MM.1S (cell line): ENCODE results near the gene MAML3.

Experiments used
- DNase-seq: peaks from one replicate; pipeline ENCODE4 v3.0.0-alpha.2; 2015
- H2AFZ ChIP-seq: fragments of 300-600 bp; sonication (generic); 2 replicates; pipeline ENCODE4 v1.6.0; 2016; ENCODE audit warnings: antibody characterized with exemption, low read length
- H3F3A ChIP-seq: fragments of 300-600 bp; sonication (generic); 2 replicates; pipeline ENCODE4 v1.6.1; 2016; ENCODE audit warnings: mild to moderate bottlenecking, antibody characterized with exemption, low read length, moderate library complexity, mixed read lengths; ENCODE audit not compliant: insufficient read depth
- H3K27ac ChIP-seq: fragments of 300-600 bp; sonication (generic); 2 replicates; pipeline ENCODE4 v1.5.1; 2016; ENCODE audit warnings: mild to moderate bottlenecking, low read length
- H3K27me3 ChIP-seq: fragments of 300-600 bp; sonication (generic); replicated peaks from 2 replicates; pipeline ENCODE4 v1.6.0; 2016; ENCODE audit warnings: low read length; ENCODE audit not compliant: insufficient read depth
- H3K36me3 ChIP-seq: fragments of 300-600 bp; sonication (generic); replicated peaks from 2 replicates; pipeline ENCODE4 v1.6.1; 2016; ENCODE audit warnings: mild to moderate bottlenecking, low read length, mixed read lengths; ENCODE audit not compliant: insufficient read depth
- H3K4me1 ChIP-seq: fragments of 300-600 bp; sonication (generic); 2 replicates; pipeline ENCODE4 v1.6.1; 2016; ENCODE audit warnings: low read length, mixed read lengths
- H3K4me2 ChIP-seq: fragments of 300-600 bp; sonication (generic); 2 replicates; pipeline ENCODE4 v1.6.0; 2016; ENCODE audit warnings: low read depth, low read length
- H3K4me3 ChIP-seq: fragments of 300-600 bp; sonication (generic); 2 replicates; pipeline ENCODE4 v1.5.1; 2016; ENCODE audit warnings: low read length, mixed read lengths
- H3K79me2 ChIP-seq: fragments of 300-600 bp; sonication (generic); 2 replicates; pipeline ENCODE4 v1.6.1; 2016; ENCODE audit warnings: mixed run types, low read length, mixed read lengths
- H3K9ac ChIP-seq: fragments of 300-600 bp; sonication (generic); 2 replicates; pipeline ENCODE4 v1.6.1; 2016; ENCODE audit warnings: low read length, mixed read lengths
- H3K9me2 ChIP-seq: fragments of 300-600 bp; sonication (generic); replicated peaks from 2 replicates; pipeline ENCODE4 v1.6.1; 2016; ENCODE audit warnings: mild to moderate bottlenecking, low read length, mixed read lengths; ENCODE audit not compliant: insufficient read depth
- H3K9me3 ChIP-seq: fragments of 300-600 bp; sonication (generic); replicated peaks from 2 replicates; pipeline ENCODE4 v1.6.1; 2016; ENCODE audit warnings: mild to moderate bottlenecking, low read length, mixed read lengths; ENCODE audit not compliant: insufficient read depth
- H4K20me1 ChIP-seq: fragments of 300-600 bp; sonication (generic); 2 replicates; pipeline ENCODE4 v1.6.1; 2016; ENCODE audit warnings: mild to moderate bottlenecking, low read length, moderate library complexity, mixed read lengths; ENCODE audit not compliant: insufficient read depth
- CTCF ChIP-seq: fragments of 300-600 bp; sonication (generic); IDR thresholded peaks from 2 replicates; pipeline ENCODE4 v1.5.1; 2016; ENCODE audit warnings: antibody characterized with exemption, low read length, mixed read lengths
- EZH2 ChIP-seq: fragments of 300-600 bp; sonication (generic); optimal IDR thresholded peaks from 2 replicates; pipeline ENCODE3; 2017; ENCODE audit warnings: low read depth, mild to moderate bottlenecking, antibody characterized with exemption, low read length, mixed read lengths
- EZH2phosphoT487 ChIP-seq: fragments of 300-600 bp; sonication (generic); IDR thresholded peaks from 2 replicates; pipeline ENCODE4 v1.6.1; 2018; ENCODE audit warnings: antibody characterized with exemption, low read length

MAML3 gene

GRCh38 chr4:140046016-140046415, 108.0 kb downstream of the MAML3 start:
- Histone ChIP-seq H4K20me1 (no peaks in the 10 kb centered on the region), H3K27ac (no peak overlapping the region), H3K36me3 (no peaks in the 10 kb centered on the region), H3K27me3 (no peaks in the 10 kb centered on the region), H3K4me3 (no peak overlapping the region), H3K9me2 (no peaks in the 10 kb centered on the region), H3K4me1 (no peaks in the 10 kb centered on the region), H3K79me2 (no peaks in the 10 kb centered on the region), H3K9ac (no peak overlapping the region), H3K4me2 (no peak overlapping the region), H3F3A (no peaks in the 10 kb centered on the region), H3K9me3 (no peaks in the 10 kb centered on the region), H2AFZ (no peak overlapping the region)
- no peak for DNase-seq
- no peak for TF ChIP-seq CTCF

- no peaks in the 10 kb centered on the region for H3K9me2 ChIP-seq
- no peaks in the 10 kb centered on the region for H3K36me3 ChIP-seq
- H3K4me1 ChIP-seq: no peaks in the 10 kb centered on the region
- no peak overlapping the region for H2AFZ ChIP-seq
- no peak for DNase-seq
- H3K79me2 ChIP-seq: no peaks in the 10 kb centered on the region
- no peak overlapping the region for H3K27ac ChIP-seq
- no peak for TF ChIP-seq EZH2phosphoT487
- no peak for TF ChIP-seq CTCF
- TF ChIP-seq EZH2: no peak
- H3K4me2 ChIP-seq: no peak overlapping the region
- H3F3A ChIP-seq: no peaks in the 10 kb centered on the region
- H4K20me1 ChIP-seq: no peaks in the 10 kb centered on the region
- no peak overlapping the region for H3K4me3 ChIP-seq
- no peaks in the 10 kb centered on the region for H3K27me3 ChIP-seq
- H3K9me3 ChIP-seq: no peaks in the 10 kb centered on the region
- no peak overlapping the region for H3K9ac ChIP-seq
These were observed 109.6 kb downstream of the MAML3 start for GRCh38 chr4:140044337-140044902.

GRCh38 chr4:140042634-140043033, 111.3 kb downstream of the MAML3 start:
- no peak for DNase-seq
- no peaks in the 10 kb centered on the region for H4K20me1 ChIP-seq
- no peaks in the 10 kb centered on the region for H3K36me3 ChIP-seq
- no peaks in the 10 kb centered on the region for H3K9me2 ChIP-seq
- no peak overlapping the region for H3K27ac ChIP-seq
- no peak overlapping the region for H2AFZ ChIP-seq
- TF ChIP-seq EZH2 (no peak), EZH2phosphoT487 (no peak), CTCF (no peak)
- H3K4me2 ChIP-seq: no peak overlapping the region
- no peaks in the 10 kb centered on the region for H3F3A ChIP-seq
- no peaks in the 10 kb centered on the region for H3K27me3 ChIP-seq
- H3K4me3 ChIP-seq: no peak overlapping the region
- H3K9ac ChIP-seq: no peak overlapping the region
- H3K4me1 ChIP-seq: no peaks in the 10 kb centered on the region
- no peaks in the 10 kb centered on the region for H3K9me3 ChIP-seq
- no peaks in the 10 kb centered on the region for H3K79me2 ChIP-seq
